HFF-Myc (cell line): Measurements from ENCODE around the gene FERMT1.

ENCODE experiments used
- DNase-seq: peaks from one replicate; pipeline ENCODE4 v3.0.0-alpha.2; 2011; ENCODE audit warnings: low read depth; ENCODE audit errors: extremely low read depth
- H3K4me3 ChIP-seq: replicated peaks from 2 replicates; pipeline ENCODE4 v1.5.1; 2011; ENCODE audit warnings: low read depth, mild to moderate bottlenecking, control low read depth, low read length
- CTCF ChIP-seq: IDR thresholded peaks from 2 replicates; pipeline ENCODE4 v1.5.1; 2012; ENCODE audit warnings: mild to moderate bottlenecking, low read depth, low read length, control low read depth; ENCODE audit errors: missing control alignments

FERMT1 gene

GRCh38 chr20:6075428-6076219 lies 47.2 kb downstream of the FERMT1 start:
- no peak for DNase-seq
- no peak for TF ChIP-seq CTCF
- H3K4me3 ChIP-seq = no peak overlapping the region

- no peak overlapping the region for H3K4me3 ChIP-seq
- DNase-seq = no peak
- TF ChIP-seq CTCF = no peak
Measured at GRCh38 chr20:6074784-6075183, 48.0 kb downstream of the FERMT1 start.

- peak; percentile 13 for TF ChIP-seq CTCF
- no peak for DNase-seq
- no peak overlapping the region for H3K4me3 ChIP-seq
Measured at GRCh38 chr20:6074145-6074561, 48.7 kb downstream of the FERMT1 start.

GRCh38 chr20:6070829-6071695 lies 51.8 kb downstream of the FERMT1 start:
- no peak for DNase-seq
- no peak overlapping the region for H3K4me3 ChIP-seq
- TF ChIP-seq CTCF = no peak

- no peak for TF ChIP-seq CTCF
Measured at GRCh38 chr20:6069669-6070068, 53.2 kb downstream of the FERMT1 start.

GRCh38 chr20:6067763-6068318 lies 55.0 kb downstream of the FERMT1 start:
- DNase-seq = no peak
- no peak for TF ChIP-seq CTCF
- no peak overlapping the region for H3K4me3 ChIP-seq

More at GRCh38 chr20:6069669-6070068, 53.2 kb downstream of the FERMT1 start:
- no peak for DNase-seq
- no peak overlapping the region for H3K4me3 ChIP-seq
